ENCODE measurements around the gene CLMP. TPM values are rescaled to one million over a fixed set of nuclear protein-coding genes. Genes with fewer than 3 reads are reported as not detected.

CLMP gene
- polyA plus RNA-seq, 3 donors, result 0.33 TPM; not detected in 2

DNA sequence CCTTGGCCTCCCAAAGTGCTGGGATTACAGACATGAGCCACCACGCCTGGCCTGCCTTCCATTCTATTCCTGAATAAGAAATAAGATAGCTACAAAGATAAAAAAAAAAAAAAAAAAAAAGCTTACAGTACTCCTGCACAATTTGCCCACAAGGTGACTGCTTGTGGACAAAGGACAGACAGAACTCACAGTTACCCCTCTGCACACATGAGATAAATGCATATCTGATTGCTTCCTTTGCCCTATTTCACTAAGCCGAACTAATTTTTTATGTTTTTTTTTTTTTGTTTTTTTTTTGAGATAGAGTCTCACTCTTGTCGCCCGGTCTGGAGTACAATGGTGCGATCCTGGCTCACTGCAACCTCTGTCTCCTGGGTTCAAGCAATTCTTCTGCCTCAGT lies 109.6 kb downstream of the CLMP start:
- H4K20me1 ChIP-seq (ENCODE audit: insufficient read depth, low read length), result no peaks in the 10 kb centered on the region
- H3K27me3 ChIP-seq (ENCODE audit: control insufficient read depth in 2 of 2, insufficient read depth in 2 of 2, low read length in 2 of 2), result no peaks in the 10 kb centered on the region
- intact Hi-C loops (cut with micrococcal nuclease), result no loop called here
- TF ChIP-seq, protein P1, sequence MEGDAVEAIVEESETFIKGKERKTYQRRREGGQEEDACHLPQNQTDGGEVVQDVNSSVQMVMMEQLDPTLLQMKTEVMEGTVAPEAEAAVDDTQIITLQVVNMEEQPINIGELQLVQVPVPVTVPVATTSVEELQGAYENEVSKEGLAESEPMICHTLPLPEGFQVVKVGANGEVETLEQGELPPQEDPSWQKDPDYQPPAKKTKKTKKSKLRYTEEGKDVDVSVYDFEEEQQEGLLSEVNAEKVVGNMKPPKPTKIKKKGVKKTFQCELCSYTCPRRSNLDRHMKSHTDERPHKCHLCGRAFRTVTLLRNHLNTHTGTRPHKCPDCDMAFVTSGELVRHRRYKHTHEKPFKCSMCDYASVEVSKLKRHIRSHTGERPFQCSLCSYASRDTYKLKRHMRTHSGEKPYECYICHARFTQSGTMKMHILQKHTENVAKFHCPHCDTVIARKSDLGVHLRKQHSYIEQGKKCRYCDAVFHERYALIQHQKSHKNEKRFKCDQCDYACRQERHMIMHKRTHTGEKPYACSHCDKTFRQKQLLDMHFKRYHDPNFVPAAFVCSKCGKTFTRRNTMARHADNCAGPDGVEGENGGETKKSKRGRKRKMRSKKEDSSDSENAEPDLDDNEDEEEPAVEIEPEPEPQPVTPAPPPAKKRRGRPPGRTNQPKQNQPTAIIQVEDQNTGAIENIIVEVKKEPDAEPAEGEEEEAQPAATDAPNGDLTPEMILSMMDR (IDR thresholded peaks at IDR 0.05), result no peak
- Mint-ChIP-seq H3K27ac (peak overlapping the region in 1 of 7 donors; percentile 48), H3K9me3 (no peaks in the 10 kb centered on the region), H3K4me3 (no peak overlapping the region), H3K27me3 (ENCODE audit: low read depth in 3 of 3) (peaks cover 0 to 3% (median 0%) of the 10 kb centered on the region in 3 donors), H3K4me1 (peaks cover 13% of the 10 kb centered on the region), H3K36me3 (no peaks in the 10 kb centered on the region)
- DNase-seq, result no peak
- H3K79me2 ChIP-seq (ENCODE audit: insufficient read depth, low read length), result no peaks in the 10 kb centered on the region
- no peak overlapping the region for H3K27ac ChIP-seq (ENCODE audit: low read depth in 1 of 2, low read length in 2 of 2)
- WGBS (ENCODE audit: insufficient coverage), result 100% methylated on average over 1 of the region's 5 CpGs
- H3K9me3 ChIP-seq (replicated peaks in 1 of 2; ENCODE audit: control insufficient read depth in 1 of 2, insufficient read depth in 1 of 2, low read length in 2 of 2), result no peaks in the 10 kb centered on the region
- no peak overlapping the region for H3K9ac ChIP-seq (ENCODE audit: insufficient read depth, low read length, poor library complexity, severe bottlenecking)
- no peak overlapping the region for H3K4me3 ChIP-seq (replicated peaks in 1 of 3; ENCODE audit: low read depth in 2 of 3, low read length in 3 of 3)
- H3K4me2 ChIP-seq (replicated peaks; ENCODE audit: extremely low read depth, low read length, poor library complexity, severe bottlenecking), result no peak overlapping the region
- H3K4me1 ChIP-seq (ENCODE audit: control insufficient read depth in 1 of 2, insufficient read depth in 2 of 2, low read length in 2 of 2), result peaks cover 7 to 8% of the 10 kb centered on the region in 2 donors
- no peaks in the 10 kb centered on the region for H3K36me3 ChIP-seq (replicated peaks in 1 of 2; ENCODE audit: control insufficient read depth in 1 of 2, insufficient read depth in 2 of 2, low read length in 2 of 2)
- H2AFZ ChIP-seq (ENCODE audit: insufficient read depth, low read depth, low read length, poor library complexity, severe bottlenecking), result no peak overlapping the region

DNA sequence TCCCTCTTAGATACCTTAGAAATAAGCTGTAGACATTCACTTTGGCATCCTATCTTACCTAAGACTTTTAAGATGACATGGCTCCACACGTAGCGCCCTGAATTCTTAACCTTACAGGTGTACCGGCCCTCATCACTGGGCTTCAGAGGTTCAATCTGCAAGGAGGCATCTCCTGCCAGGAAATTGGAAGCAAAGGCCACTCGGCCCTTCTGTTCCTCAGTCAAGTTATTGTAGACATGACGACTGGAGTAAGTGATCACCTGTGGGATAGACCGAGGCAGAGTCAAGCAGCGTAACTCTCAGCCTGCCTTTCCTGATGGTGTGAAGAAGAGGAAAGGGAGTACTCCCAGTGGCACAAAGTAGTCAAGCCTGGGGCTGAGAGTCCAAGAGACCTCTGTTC lies 110.6 kb downstream of the CLMP start:
- H3K4me1 ChIP-seq (ENCODE audit: control insufficient read depth in 1 of 2, insufficient read depth in 2 of 2, low read length in 2 of 2), result peaks cover 7 to 8% of the 10 kb centered on the region in 2 donors

More for the DNA sequence above, 110.6 kb downstream of the CLMP start:
- no peaks in the 10 kb centered on the region for H3K9me3 Mint-ChIP-seq
- peaks cover 0 to 3% (median 0%) of the 10 kb centered on the region in 3 donors for H3K27me3 Mint-ChIP-seq (ENCODE audit: low read depth in 3 of 3)
- no peak for DNase-seq
- no peaks in the 10 kb centered on the region for H3K79me2 ChIP-seq (ENCODE audit: insufficient read depth, low read length)
- intact Hi-C loops (cut with micrococcal nuclease), result no loop called here
- 100% methylated on average over 2 of the region's 7 CpGs for WGBS (ENCODE audit: insufficient coverage)
- peaks cover 13% of the 10 kb centered on the region for H3K4me1 Mint-ChIP-seq
- H2AFZ ChIP-seq (ENCODE audit: insufficient read depth, low read depth, low read length, poor library complexity, severe bottlenecking), result no peak overlapping the region
- no peak overlapping the region for H3K4me3 ChIP-seq (replicated peaks in 1 of 3; ENCODE audit: low read depth in 2 of 3, low read length in 3 of 3)
- no peaks in the 10 kb centered on the region for H4K20me1 ChIP-seq (ENCODE audit: insufficient read depth, low read length)
- H3K9ac ChIP-seq (ENCODE audit: insufficient read depth, low read length, poor library complexity, severe bottlenecking), result no peak overlapping the region
- no peak overlapping the region for H3K4me3 Mint-ChIP-seq
- H3K9me3 ChIP-seq (replicated peaks in 1 of 2; ENCODE audit: control insufficient read depth in 1 of 2, insufficient read depth in 1 of 2, low read length in 2 of 2), result no peaks in the 10 kb centered on the region
- H3K4me2 ChIP-seq (replicated peaks; ENCODE audit: extremely low read depth, low read length, poor library complexity, severe bottlenecking), result no peak overlapping the region
- no peaks in the 10 kb centered on the region for H3K36me3 Mint-ChIP-seq
- no peaks in the 10 kb centered on the region for H3K27me3 ChIP-seq (ENCODE audit: control insufficient read depth in 2 of 2, insufficient read depth in 2 of 2, low read length in 2 of 2)
- TF ChIP-seq, protein P1 (IDR thresholded peaks at IDR 0.05), result no peak
- no peak overlapping the region for H3K27ac ChIP-seq (ENCODE audit: low read depth in 1 of 2, low read length in 2 of 2)
- H3K27ac Mint-ChIP-seq, result peak overlapping the region in 4 of 7 donors; percentile 17 to 87 (median 54)
- H3K36me3 ChIP-seq (replicated peaks in 1 of 2; ENCODE audit: control insufficient read depth in 1 of 2, insufficient read depth in 2 of 2, low read length in 2 of 2), result no peaks in the 10 kb centered on the region
